Ureter (tissue), 1 donor: Measurements from ENCODE around the gene NUAK2. TPM values are rescaled to one million over a fixed set of nuclear protein-coding genes. Genes with fewer than 3 reads are reported as not detected.
"Not testable (repeated sequence)": the region's sequence is repeated elsewhere in the genome, so short reads cannot be mapped to it uniquely, and the experiment has no call there.

Experiments used
- DNase-seq: peaks from one replicate; pipeline ENCODE4 v3.0.0-alpha.2; 2020; ENCODE audit warnings: low spot score
- total RNA-seq: library from RNA; stranded (reverse); gene quantifications from one replicate; pipeline ENCODE4 v1.2.4, GENCODE V29; 2023
- donor health status: DM: yes; HTN: yes; CAD: no.

Gene NUAK2
- total RNA-seq, 1 donor from 2014 or later = 0.96 TPM

GRCh38 chr1:205298191-205298994, 23.2 kb downstream of the NUAK2 start:
- no peak for DNase-seq

- not testable (repeated sequence) for DNase-seq
These were observed 23.9 kb downstream of the NUAK2 start for GRCh38 chr1:205297546-205298177.

- no peak for DNase-seq
These were observed 25.4 kb downstream of the NUAK2 start for GRCh38 chr1:205296154-205296553.

- DNase-seq = no peak
These were observed 26.6 kb downstream of the NUAK2 start for GRCh38 chr1:205294934-205295333.

GRCh38 chr1:205294175-205294917, 27.2 kb downstream of the NUAK2 start:
- DNase-seq = no peak

GRCh38 chr1:205293350-205294074, 28.0 kb downstream of the NUAK2 start:
- no peak for DNase-seq

GRCh38 chr1:205291596-205291995, 29.9 kb downstream of the NUAK2 start:
- no peak for DNase-seq

- DNase-seq = peak; percentile 57
These were observed 33.6 kb downstream of the NUAK2 start for GRCh38 chr1:205287767-205288559.

- DNase-seq = no peak
These were observed 34.5 kb downstream of the NUAK2 start for GRCh38 chr1:205287076-205287475.

GRCh38 chr1:205286335-205286950, 35.1 kb downstream of the NUAK2 start:
- DNase-seq = no peak

- no peak for DNase-seq
These were observed 36.0 kb downstream of the NUAK2 start for GRCh38 chr1:205285381-205286101.

GRCh38 chr1:205284420-205285144, 37.0 kb downstream of the NUAK2 start:
- peak; percentile 88 for DNase-seq

GRCh38 chr1:205283270-205284147, 38.0 kb downstream of the NUAK2 start:
- DNase-seq = no peak

- DNase-seq = not testable (repeated sequence)
These were observed 40.7 kb downstream of the NUAK2 start for GRCh38 chr1:205280666-205281395.

GRCh38 chr1:205279986-205280385, 41.6 kb downstream of the NUAK2 start:
- no peak for DNase-seq

- no peak for DNase-seq
These were observed 44.9 kb downstream of the NUAK2 start for GRCh38 chr1:205276689-205277065.

GRCh38 chr1:205275916-205276688, 45.4 kb downstream of the NUAK2 start:
- peak; percentile 66 for DNase-seq
